Caco-2 (cell line): ENCODE results near the gene MPDZ. TPM values are rescaled to one million over a fixed set of nuclear protein-coding genes. Genes with fewer than 3 reads are reported as not detected.

Source experiments
- BruUV-seq: library from RNA; stranded (reverse); fragments of 400-500 nt; replicated peaks from 2 replicates; lab custom pipeline; 2021; lab: Mats Ljungman, UMichigan
- CTCF ChIA-PET: fragments of 300-600 bp; sonication (Branson Sonifier 250); formaldehyde crosslinking; loops from one replicate; lab custom pipeline; 2022; ENCODE audit warnings: antibody characterized with exemption; lab: Charles Lee
- POLR2A ChIA-PET: fragments of 300-600 bp; sonication (Branson Sonifier 250); formaldehyde crosslinking; loops from one replicate; lab custom pipeline; 2022; ENCODE audit warnings: antibody characterized with exemption; lab: Charles Lee
- DNase-seq, 2 experiments: peaks; one replicate each; pipeline versions ENCODE4 v3.0.0 to v3.0.0-alpha.2; 2020 to 2022
- H3K27me3 ChIP-seq: replicated peaks from 2 replicates; pipeline ENCODE4 v1.6.0; 2011; ENCODE audit warnings: low read length; ENCODE audit not compliant: control insufficient read depth, insufficient read depth
- H3K36me3 ChIP-seq: 2 replicates; pipeline ENCODE4 v1.5.1; 2011; ENCODE audit warnings: low read length; ENCODE audit not compliant: control insufficient read depth, insufficient read depth
- H3K4me1 ChIP-seq: fragments of 250-450 bp; sonication (Bioruptor Pico); 2 replicates; pipeline ENCODE4 v1.5.1; 2020; ENCODE audit warnings: mild to moderate bottlenecking
- H3K4me3 ChIP-seq: 2 replicates; pipeline ENCODE4 v1.5.1; 2011; ENCODE audit warnings: low read depth, mild to moderate bottlenecking, control low read depth, low read length
- H3K9me3 ChIP-seq: fragments of 250-450 bp; sonication (Bioruptor Pico); 2 replicates; pipeline ENCODE4 v1.5.1; 2020; ENCODE audit warnings: mild to moderate bottlenecking, moderate library complexity
- H3K27ac Mint-ChIP-seq: one replicate; pipeline ENCODE4 v1.8.0; 2022; ENCODE audit warnings: mixed read lengths; ENCODE audit not compliant: unreplicated experiment
- H3K27me3 Mint-ChIP-seq: one replicate; pipeline ENCODE4 v1.8.0; 2022; ENCODE audit warnings: mixed read lengths; ENCODE audit not compliant: insufficient read depth, unreplicated experiment
- H3K36me3 Mint-ChIP-seq: one replicate; pipeline ENCODE4 v1.8.0; 2022; ENCODE audit warnings: mild to moderate bottlenecking, mixed read lengths; ENCODE audit not compliant: insufficient read depth, unreplicated experiment
- H3K4me1 Mint-ChIP-seq: one replicate; pipeline ENCODE4 v1.8.0; 2022; ENCODE audit warnings: low read depth, mixed read lengths; ENCODE audit not compliant: unreplicated experiment
- H3K4me3 Mint-ChIP-seq: one replicate; pipeline ENCODE4 v1.8.0; 2022; ENCODE audit warnings: mild to moderate bottlenecking, moderate library complexity, mixed read lengths; ENCODE audit not compliant: unreplicated experiment
- H3K9me3 Mint-ChIP-seq: one replicate; pipeline ENCODE4 v1.8.0; 2022; ENCODE audit warnings: mixed read lengths; ENCODE audit not compliant: unreplicated experiment
- intact Hi-C: fragments of 100-400 bp; cut with micrococcal nuclease; formaldehyde crosslinking; loops from one replicate; pipeline ENCODE4 v1.10.0; 2022; ENCODE audit not compliant: unreplicated experiment
- total RNA-seq: library from RNA; stranded (reverse); gene quantifications from 2 replicates; pipeline ENCODE4 v1.2.3, GENCODE V29; 2022
- TF ChIP-seq, protein P1 (sequence below), 2 experiments: fragments of 200-600 bp in 1 of 2; IDR thresholded peaks; 1 replicate in 1 of 2; 2 replicates in 1 of 2; pipeline versions ENCODE4 v1.5.1 to v1.8.0; 2011 to 2022; ENCODE audit warnings: antibody characterized with exemption in 1 of 2, control low read depth in 1 of 2, inconsistent platforms in 1 of 2, low read depth in 1 of 2, low read length in 1 of 2, mild to moderate bottlenecking in 1 of 2, moderate library complexity in 1 of 2; ENCODE audit not compliant: insufficient read depth in 1 of 2, severe bottlenecking in 1 of 2, unreplicated experiment in 1 of 2

MPDZ gene
- total RNA-seq, 1 experiment from 2014 or later, result not detected

- H3K36me3 ChIP-seq, result no peaks in the 10 kb centered on the region
- Mint-ChIP-seq H3K4me3 (no peak overlapping the region), H3K4me1 (no peaks in the 10 kb centered on the region), H3K27ac (no peak overlapping the region), H3K36me3 (no peaks in the 10 kb centered on the region), H3K27me3 (no peaks in the 10 kb centered on the region), H3K9me3 (no peaks in the 10 kb centered on the region)
- TF ChIP-seq, protein P1, sequence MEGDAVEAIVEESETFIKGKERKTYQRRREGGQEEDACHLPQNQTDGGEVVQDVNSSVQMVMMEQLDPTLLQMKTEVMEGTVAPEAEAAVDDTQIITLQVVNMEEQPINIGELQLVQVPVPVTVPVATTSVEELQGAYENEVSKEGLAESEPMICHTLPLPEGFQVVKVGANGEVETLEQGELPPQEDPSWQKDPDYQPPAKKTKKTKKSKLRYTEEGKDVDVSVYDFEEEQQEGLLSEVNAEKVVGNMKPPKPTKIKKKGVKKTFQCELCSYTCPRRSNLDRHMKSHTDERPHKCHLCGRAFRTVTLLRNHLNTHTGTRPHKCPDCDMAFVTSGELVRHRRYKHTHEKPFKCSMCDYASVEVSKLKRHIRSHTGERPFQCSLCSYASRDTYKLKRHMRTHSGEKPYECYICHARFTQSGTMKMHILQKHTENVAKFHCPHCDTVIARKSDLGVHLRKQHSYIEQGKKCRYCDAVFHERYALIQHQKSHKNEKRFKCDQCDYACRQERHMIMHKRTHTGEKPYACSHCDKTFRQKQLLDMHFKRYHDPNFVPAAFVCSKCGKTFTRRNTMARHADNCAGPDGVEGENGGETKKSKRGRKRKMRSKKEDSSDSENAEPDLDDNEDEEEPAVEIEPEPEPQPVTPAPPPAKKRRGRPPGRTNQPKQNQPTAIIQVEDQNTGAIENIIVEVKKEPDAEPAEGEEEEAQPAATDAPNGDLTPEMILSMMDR (IDR thresholded peaks at IDR 0.05; ENCODE audit: insufficient read depth in 1 of 2, low read depth in 1 of 2, low read length in 1 of 2, severe bottlenecking in 1 of 2, unreplicated experiment in 1 of 2), result no peak
- no TSS peak for BruUV-seq
- no peak overlapping the region for H3K4me3 ChIP-seq
- DNase-seq, result no peak
- POLR2A ChIA-PET, result no interaction called here
- CTCF ChIA-PET, result no interaction called here
- intact Hi-C loops, result no loop called here
- no peaks in the 10 kb centered on the region for H3K27me3 ChIP-seq
- H3K9me3 ChIP-seq, result no peaks in the 10 kb centered on the region
- no peaks in the 10 kb centered on the region for H3K4me1 ChIP-seq
Measured at GRCh38 chr9:13264788-13265187, 14.7 kb downstream of the MPDZ start.

GRCh38 chr9:13263511-13263910 lies 16.0 kb downstream of the MPDZ start:
- POLR2A ChIA-PET, result no interaction called here
- no peaks in the 10 kb centered on the region for H3K4me1 Mint-ChIP-seq
- Histone ChIP-seq H3K9me3 (no peaks in the 10 kb centered on the region), H3K4me3 (no peak overlapping the region), H3K36me3 (no peaks in the 10 kb centered on the region), H3K27me3 (no peaks in the 10 kb centered on the region), H3K4me1 (no peaks in the 10 kb centered on the region)
- no peaks in the 10 kb centered on the region for H3K27me3 Mint-ChIP-seq
- no peak overlapping the region for H3K4me3 Mint-ChIP-seq
- intact Hi-C loops, result no loop called here
- DNase-seq, result no peak
- no peaks in the 10 kb centered on the region for H3K36me3 Mint-ChIP-seq
- BruUV-seq, result no TSS peak
- TF ChIP-seq, protein P1 (IDR thresholded peaks at IDR 0.05; ENCODE audit: insufficient read depth in 1 of 2, low read depth in 1 of 2, low read length in 1 of 2, severe bottlenecking in 1 of 2, unreplicated experiment in 1 of 2), result no peak
- H3K9me3 Mint-ChIP-seq, result no peaks in the 10 kb centered on the region
- no peak overlapping the region for H3K27ac Mint-ChIP-seq
- CTCF ChIA-PET, result no interaction called here

- Mint-ChIP-seq H3K27ac (no peak overlapping the region), H3K4me1 (no peaks in the 10 kb centered on the region), H3K27me3 (no peaks in the 10 kb centered on the region), H3K9me3 (no peaks in the 10 kb centered on the region), H3K36me3 (no peaks in the 10 kb centered on the region), H3K4me3 (no peak overlapping the region)
- Histone ChIP-seq H3K27me3 (no peaks in the 10 kb centered on the region), H3K36me3 (no peaks in the 10 kb centered on the region), H3K4me1 (no peaks in the 10 kb centered on the region), H3K9me3 (no peaks in the 10 kb centered on the region), H3K4me3 (no peak overlapping the region)
- ChIA-PET POLR2A (no interaction called here), CTCF (no interaction called here)
- intact Hi-C loops, result no loop called here
- BruUV-seq, result no TSS peak
- no peak for DNase-seq
- TF ChIP-seq, protein P1 (IDR thresholded peaks at IDR 0.05; ENCODE audit: insufficient read depth in 1 of 2, low read depth in 1 of 2, low read length in 1 of 2, severe bottlenecking in 1 of 2, unreplicated experiment in 1 of 2), result no peak
Measured at GRCh38 chr9:13252852-13253251, 26.6 kb downstream of the MPDZ start.
